SK-MEL-5 (cell line): Measurements from ENCODE around the gene TCF4. TPM values are rescaled to one million over a fixed set of nuclear protein-coding genes. Genes with fewer than 3 reads are reported as not detected.

ENCODE experiments used
- DNase-seq: peaks from one replicate; pipeline ENCODE4 v3.0.0-alpha.2; 2016; ENCODE audit warnings: low read depth, low spot score
- in situ Hi-C: cut with HindIII; loops from 2 replicates; pipeline ENCODE4 v1.10.0; 2016; ENCODE audit warnings: low sequenced_read_pairs, high pct_unique_total_duplicates, low pct_unique_long_range_greater_than_20kb
- total RNA-seq: library from RNA; depleted of rRNA; stranded (reverse); fragments of >200 nt; shearing (Covaris generic); gene quantifications from 2 replicates; pipeline ENCODE4 v1.2.3, GENCODE V29; 2014

The TCF4 gene
- total RNA-seq, 1 experiment from 2014 or later = 0.98 TPM

DNA sequence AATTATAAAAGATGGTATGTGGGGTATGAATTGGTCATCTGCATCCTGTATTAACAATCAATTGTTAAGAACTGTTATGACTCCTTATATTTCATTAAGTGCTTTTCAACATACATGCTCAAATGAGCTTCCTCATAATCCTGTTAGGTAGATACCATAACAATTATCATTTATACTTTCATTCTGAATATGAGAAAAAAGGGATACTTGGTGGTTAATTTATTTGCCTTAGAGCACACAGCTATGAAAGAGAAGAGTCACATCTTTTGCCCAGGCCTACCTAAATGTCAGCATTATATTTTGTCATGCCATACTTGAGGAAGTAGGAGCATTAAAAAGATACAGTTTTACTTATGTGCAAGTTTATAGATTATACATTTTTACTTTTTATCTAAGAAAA, 169.6 kb downstream of the TCF4 start:
- in situ Hi-C loops = no loop called here
- no peak for DNase-seq

DNA sequence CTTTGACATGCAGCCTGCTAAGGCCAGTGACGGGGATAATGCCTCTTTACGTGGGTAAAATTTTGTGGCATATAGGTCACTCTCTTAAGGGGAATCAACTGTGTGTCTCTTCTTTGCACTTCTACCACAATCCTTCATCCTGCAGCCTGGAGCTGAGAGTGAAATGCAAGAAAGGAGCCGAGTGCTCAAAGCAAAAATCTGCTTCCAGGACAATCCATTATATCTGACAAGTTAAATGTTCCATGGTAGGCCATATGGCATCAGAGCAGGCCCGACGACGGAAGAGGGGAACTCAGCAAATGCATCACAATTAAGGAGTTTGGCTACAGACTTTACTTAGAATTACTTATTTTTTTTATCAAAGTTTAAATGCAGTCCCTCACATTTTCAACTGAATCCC, 171.2 kb downstream of the TCF4 start:
- in situ Hi-C loops = no loop called here
- no peak for DNase-seq

DNA sequence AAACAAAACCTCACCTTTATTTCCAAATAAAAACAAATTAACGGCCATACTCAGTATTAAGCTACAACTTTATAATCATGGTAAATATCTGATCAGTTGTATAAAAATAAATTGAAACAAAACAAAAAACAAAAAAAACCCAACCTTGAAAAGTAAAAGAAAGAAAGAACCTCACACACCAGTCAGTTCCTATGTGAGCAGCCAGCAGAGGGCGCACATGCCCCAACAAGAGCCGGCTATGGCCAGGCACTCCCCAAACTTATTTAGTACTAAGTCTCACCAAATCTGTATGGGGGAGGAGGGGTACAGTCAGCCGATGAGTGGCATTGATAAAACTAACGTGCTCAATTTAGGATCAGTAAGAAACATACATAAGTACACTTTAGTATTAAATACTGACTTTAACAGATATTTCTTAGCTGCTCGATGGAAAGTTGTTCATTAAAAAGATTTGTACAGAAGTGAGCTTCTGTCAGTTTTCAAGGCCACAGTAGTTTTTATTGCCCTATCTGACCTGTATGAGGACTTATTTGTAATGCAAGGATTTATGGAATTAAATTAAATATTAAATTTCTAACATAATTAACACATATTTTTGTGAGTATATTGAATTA, 172.6 kb downstream of the TCF4 start:
- in situ Hi-C loops = no loop called here
- peak; percentile 72 for DNase-seq

DNA sequence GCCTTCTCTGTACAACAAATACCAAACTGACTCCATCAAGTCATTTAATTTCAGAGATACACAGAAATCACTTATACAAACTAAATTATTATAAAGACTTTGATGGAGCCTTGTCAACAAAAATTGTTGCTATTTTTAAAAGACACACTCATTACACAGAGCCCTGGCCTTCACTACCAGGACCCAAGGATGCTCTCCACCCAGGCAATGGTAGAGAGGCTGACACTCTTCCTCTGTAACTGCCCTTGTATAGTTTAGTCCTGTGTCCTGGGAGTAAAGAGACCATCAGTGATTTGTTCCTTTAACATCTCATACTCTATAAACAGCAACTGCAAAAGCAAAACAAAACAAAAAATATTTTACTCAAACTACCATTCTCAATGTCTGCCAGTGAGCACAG, 173.5 kb downstream of the TCF4 start:
- in situ Hi-C loops = no loop called here
- DNase-seq = no peak

DNA sequence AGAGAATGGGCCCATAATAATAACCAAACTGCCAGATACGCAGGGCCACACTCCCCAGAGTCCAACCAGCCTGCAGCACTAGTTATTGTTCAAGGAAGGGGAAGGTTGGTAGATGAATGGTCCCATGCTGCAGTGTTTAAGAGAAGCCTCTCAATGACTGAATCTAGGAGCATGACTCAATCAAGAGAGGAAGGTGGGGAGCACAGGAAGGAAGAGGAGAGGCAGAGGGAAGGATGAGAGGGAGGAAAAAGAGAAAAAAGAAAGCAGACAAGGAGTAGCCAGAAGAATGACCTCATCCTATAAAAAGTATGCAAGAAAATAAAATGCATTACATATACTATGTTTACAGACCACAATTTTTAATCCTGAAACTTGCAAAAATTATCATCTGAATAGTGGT, 174.5 kb downstream of the TCF4 start:
- in situ Hi-C loops = no loop called here
- no peak for DNase-seq

DNA sequence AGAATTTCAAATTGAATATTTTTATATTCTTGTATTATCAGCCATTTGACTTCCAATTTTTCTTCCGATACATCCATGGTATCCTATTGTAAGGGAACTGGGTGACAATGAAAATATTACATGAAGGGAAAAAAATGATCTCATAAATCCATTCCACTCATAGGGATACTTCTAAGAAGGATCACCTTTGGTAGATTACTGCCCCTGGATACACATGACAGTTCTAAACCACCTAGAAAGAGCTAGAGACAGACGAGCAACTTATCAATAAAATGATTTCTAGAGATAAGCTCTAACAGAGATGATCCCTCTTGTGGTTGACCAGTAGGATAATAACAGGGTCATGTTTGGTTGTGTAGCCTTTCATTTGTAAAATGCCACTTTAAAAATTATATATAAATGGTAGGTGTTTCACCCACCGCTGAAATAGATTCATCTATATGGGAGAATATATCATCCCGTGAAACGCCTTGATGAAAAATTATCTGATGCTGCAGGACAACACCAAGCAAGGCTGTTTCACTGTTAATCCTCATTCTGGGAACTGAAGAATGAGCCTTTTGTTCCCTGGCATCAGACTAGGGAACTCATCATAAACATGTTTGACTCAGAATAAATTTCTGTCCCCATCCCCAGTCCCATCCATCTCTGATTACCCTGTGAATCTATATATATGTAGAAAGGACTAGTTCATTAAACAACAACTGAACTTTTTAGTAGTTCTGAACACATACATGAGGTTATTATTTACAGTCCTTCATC, 180.0 kb downstream of the TCF4 start:
- in situ Hi-C loops = no loop called here
- DNase-seq = peak; percentile 15

DNA sequence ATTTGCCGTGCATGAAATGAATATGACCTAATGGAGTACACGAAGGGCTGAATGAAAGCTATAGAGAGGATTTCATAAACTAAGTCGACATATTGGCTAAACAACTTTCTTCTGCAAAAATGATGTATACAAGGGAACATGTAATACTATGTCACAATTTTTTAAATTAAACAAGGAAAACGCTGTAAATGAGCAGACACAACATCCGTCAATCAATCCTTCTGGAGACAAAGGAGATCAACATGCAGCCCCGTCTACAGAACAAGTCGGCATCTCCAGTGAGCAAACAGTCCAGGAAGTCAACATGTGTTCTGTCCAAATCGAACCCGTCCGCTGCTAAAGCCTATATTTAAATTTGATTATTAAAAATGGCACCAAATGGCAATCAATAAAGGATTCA, 180.8 kb downstream of the TCF4 start:
- DNase-seq = no peak
- in situ Hi-C loops = no loop called here

DNA sequence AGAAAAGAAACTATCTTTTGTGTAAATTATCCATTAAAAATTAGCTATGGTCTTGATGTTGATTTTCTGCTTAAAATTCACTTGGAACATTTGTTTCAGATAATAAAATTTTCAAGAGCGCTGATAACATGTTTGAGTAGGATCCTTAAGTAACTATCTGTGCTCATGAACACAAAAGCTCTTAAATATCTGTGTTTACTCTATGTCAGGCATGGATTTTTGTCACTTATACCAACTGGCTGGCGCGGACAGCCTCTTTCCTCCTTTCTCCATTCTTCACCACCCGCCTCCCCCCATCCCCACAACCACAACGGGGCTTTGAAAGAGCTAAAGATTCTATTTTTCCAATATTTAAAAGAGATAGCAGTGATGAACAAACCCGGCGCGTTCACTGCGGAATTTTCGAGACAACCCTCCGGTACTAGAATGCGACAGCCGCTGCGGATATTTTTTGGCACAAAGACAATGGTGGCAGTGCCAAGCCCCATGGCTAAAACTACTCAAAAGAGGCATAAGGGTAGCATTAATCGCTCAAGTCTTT, 181.5 kb downstream of the TCF4 start:
- DNase-seq = no peak

DNA sequence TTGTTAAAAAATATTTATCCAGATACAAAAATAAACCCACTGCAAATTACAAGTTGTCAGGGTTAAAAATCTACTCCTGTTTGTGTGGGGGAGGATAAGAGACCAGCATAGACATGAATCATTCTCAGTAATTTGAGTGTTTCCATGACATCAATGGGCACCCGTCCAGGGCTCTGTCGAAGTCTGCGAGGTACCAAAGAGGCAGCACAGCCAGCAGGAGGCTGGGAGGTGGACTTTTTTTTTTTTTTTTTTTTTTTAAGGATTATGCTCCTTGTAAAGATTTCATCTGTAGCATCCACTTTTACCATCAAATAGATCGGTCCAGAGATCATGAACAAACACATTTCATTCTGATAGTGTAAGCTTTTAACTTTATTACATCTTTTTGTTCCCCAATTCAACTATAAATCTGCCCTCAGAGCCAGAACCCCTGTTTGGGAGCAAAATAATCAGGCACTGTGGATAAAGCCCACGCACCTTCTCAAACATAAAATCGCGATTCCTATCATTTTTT, 182.0 kb downstream of the TCF4 start:
- in situ Hi-C loops = no loop called here
- peak; percentile 34 for DNase-seq

More for the DNA sequence above, 181.5 kb downstream of the TCF4 start:
- in situ Hi-C loops = no loop called here

DNA sequence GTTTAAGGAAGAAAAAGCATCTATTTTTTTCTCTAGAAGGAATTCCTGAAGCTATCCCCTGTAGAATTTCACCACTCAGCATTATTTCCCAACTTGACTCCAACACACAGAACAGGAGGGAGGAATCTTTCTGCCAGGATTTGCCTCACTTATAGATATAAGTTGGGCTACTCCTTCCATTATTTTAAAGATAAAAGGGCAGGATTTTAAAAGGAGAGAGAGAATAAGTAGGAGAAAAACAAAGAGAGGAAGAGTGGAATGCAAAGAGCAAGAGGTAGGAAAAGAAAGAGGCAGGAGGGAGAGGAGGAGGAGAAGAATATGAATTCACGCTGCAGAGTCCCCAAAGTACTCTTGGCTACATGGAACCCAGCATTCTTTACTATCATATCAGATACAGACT, 182.5 kb downstream of the TCF4 start:
- in situ Hi-C loops = no loop called here
- DNase-seq = no peak

DNA sequence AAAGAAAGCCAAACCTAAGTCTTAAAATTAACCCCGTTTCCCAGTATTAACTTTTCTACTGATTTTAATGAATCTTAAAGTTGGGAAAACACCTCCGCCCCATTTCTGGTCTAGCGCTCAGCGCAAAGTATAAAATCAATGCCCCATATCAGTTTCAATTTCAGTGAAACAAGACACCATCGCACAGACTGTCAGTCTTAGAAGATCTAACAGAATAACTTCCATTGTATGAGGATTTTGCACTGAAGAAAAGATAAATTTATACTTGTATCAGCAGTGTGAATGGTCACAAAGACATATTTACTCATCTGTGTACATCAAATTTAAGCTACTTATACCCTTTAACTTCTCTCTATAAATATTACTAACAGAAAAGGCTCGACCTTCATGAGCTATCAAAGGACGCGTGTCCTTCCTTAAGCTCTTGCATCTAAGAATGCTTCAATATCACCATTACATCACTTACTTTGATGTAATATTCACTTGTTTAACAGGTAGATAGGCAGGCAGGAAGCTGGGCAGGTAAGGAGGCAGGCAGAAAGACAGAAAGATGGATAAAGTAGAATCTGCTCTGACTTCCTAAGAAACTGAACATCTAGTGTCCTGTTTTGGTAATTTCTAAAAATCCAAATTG, 183.0 kb downstream of the TCF4 start:
- in situ Hi-C loops = no loop called here
- DNase-seq = no peak

DNA sequence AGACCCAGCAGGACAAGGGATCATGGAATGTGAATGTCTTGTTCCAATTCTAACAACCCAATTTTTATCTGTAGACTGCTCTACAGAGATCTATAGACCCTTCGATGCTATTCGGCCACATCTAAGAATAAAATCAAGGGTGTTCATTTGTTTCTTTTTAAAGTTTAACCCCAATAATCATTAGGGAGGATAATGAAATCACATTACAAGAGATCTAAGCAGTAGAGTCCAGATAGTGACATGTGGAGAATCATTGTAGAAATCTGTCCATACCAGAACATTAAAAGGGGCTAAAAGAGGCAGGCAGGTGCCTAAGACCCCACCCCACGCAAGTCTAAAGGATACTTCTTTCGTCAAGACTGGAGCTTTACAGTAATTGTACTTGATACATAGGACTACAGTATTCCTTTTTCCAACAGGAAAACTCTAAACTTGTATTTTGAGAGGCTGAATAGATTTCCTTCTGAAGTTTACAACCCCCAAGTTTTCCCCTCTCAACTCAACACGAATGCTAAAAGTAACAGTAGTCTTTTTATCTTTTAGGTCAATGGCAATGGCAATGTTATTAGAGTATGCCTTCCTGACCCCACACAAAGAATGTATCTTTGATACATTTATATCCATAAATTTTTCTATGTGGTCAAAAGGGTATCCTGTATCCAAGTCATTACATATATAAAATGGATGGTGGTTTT, 183.7 kb downstream of the TCF4 start:
- no peak for DNase-seq
- in situ Hi-C loops = no loop called here

DNA sequence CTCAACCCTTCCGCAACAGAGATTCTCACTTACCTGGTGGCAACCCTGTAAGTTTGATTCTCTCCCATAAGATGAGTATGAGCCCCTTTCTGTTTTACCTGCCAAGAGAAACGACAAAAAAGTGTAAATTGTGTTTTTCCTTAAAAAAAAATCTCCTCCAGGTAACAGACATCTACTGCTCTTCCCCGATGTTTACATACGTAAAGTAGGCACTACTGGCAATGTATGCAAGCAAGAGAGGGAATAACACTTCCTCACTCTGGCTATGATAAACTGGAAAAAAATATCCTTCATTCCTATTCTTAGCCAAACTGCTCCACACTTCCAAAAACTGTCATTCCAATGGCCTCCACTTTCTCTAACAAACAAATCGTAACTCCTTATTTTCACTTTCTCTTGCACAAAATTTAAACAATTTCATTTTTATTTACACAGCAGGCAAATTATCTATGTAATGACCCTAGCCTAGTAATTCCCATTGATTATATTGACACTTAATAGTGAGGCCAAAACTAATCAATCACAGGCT, 184.5 kb downstream of the TCF4 start:
- in situ Hi-C loops = no loop called here
- DNase-seq = no peak

DNA sequence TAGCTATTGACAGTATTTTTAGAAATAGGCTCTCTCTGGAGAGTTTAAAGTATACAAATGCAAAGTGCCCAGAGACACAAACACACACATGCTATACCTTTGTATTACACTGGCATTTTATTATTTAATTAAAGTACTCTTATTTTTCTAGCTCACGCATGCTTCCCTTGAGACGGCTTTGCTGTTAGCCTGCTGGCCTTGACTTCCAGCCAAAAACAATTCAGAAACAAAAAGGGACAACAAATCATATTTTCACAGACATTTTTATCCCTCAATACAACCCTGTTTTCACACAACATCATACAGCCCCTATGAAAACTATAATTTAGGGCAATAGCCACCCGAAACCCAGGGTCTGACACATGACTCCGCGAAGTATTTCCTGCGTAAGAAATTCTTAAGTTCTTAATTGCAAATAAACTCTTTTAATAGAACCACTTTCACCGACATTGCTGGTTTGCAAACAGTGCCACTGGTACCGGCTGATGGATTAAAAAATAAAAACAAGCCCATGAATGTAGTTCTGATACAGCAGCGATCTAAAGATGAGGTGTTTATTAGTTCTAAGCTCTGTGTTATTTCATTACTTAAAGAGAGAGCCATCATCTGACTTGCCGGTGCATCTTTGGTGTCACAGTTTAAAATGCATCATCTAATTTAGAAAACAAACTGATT, 185.1 kb downstream of the TCF4 start:
- DNase-seq = no peak

DNA sequence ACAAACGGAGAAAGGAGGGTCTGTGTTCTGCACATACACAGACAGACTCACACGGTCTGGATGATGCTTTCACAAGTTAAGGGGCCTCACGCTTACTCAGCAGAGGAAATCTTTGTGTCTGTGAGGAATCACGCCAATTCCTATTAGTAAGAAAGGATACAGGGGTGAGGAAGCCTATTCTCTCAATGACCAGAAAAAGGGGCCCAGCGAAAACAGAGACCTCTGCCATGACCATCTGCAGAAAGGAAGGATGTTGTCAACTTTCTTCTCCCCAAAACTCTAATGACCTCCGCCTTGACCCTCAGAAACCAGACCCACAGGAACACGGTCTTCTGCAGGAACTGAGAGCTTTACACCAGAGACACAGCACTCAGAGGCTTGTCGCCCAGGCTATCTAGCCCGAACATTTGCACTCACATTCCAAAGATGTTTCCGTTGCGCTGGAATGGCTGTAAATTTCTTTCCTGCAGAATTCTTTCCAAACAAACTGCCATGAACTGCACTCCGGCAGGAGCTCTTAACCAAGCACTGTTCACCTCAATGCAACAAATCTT, 186.3 kb downstream of the TCF4 start:
- in situ Hi-C loops = no loop called here
- DNase-seq = no peak

More for the DNA sequence above, 185.1 kb downstream of the TCF4 start:
- in situ Hi-C loops = no loop called here

DNA sequence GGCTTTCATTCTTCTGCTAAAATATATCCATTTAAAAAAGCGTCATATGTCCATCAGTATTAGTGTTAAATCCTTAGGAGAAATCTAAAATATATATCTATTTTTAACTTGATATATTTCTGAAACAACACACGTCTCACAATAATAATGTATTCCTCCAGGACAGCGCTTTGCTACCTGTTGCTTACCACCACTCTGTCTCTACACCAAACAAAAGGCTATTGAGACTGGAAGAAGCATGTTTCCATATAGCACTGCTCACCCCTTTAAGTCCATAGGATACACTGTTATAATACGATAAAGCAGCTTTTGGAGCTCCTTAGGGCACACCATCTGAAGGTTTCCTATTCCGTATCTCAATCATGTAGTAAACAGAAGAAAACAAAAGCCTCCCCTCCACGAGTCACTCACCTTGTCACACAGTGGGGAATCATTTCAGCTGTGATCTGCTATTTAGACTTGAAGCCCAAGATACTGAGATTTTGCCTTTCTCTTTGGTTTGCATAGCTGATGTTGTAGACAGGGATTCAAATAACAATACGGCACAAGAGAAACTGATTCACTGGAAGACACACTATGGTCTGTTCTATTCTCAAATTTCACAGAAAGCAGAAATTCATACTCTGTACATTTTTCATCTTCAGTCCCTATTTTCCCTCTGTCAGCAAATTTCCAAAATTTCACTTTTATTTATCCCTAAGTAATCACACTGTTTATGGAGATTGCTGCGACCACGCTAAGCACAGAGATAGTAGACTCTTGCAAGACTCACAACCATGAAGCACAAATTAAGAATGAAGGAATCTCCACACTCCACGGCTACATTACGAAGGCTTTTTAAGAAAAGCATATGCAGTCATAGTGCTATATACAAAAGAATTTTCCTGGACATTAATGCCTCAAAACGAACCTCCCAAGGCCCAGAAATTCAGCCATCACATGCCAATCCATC, 187.1 kb downstream of the TCF4 start:
- in situ Hi-C loops = no loop called here
- no peak for DNase-seq
